HepG2 (cell line): ENCODE results near the gene TMEM255B. TPM values are rescaled to one million over a fixed set of nuclear protein-coding genes. Genes with fewer than 3 reads are reported as not detected.

Experiments
- CBFB ChIP-seq: sonication (generic); formaldehyde crosslinking; IDR thresholded peaks from 2 replicates; pipeline ENCODE4 v1.4.0; 2020; ENCODE audit warnings: missing genetic modification reagents
- FOXA3 ChIP-seq: IDR thresholded peaks from 2 replicates; pipeline ENCODE4 v1.6.1; 2016; ENCODE audit warnings: missing genetic modification reagents, missing compliant biosample characterization
- GABPA ChIP-seq, 2 experiments: IDR thresholded peaks; 2 replicates each; pipeline ENCODE4 v1.6.1; 2011 to 2016; ENCODE audit warnings: low read depth in 2 of 2, low read length in 1 of 2, missing biosample characterization in 1 of 2, missing genetic modification characterization in 1 of 2
- NFE2 ChIP-seq: sonication (generic); formaldehyde crosslinking; IDR thresholded peaks from 2 replicates; pipeline ENCODE4 v1.4.0; 2020; ENCODE audit warnings: missing genetic modification reagents
- NR2C2 ChIP-seq: sonication (generic); formaldehyde crosslinking; IDR thresholded peaks from 2 replicates; pipeline ENCODE4 v1.4.0; 2020; ENCODE audit warnings: missing genetic modification reagents, mild to moderate bottlenecking, moderate library complexity, borderline replicate concordance
- NR2F1 ChIP-seq, 2 experiments: fragments of 450-650 bp in 1 of 2; formaldehyde crosslinking in 1 of 2; IDR thresholded peaks; 2 replicates each; pipeline versions ENCODE4 v1.5.0 to v1.6.1; 2016 to 2020; ENCODE audit warnings: mild to moderate bottlenecking in 1 of 2, missing compliant biosample characterization in 1 of 2, missing genetic modification reagents in 1 of 2, moderate library complexity in 1 of 2
- SETDB1 ChIP-seq: sonication (generic); formaldehyde crosslinking; IDR thresholded peaks from 2 replicates; pipeline ENCODE4 v1.5.1; 2020; ENCODE audit warnings: missing genetic modification reagents, mild to moderate bottlenecking, borderline replicate concordance
- SMC3 ChIP-seq: IDR thresholded peaks from 2 replicates; pipeline ENCODE4 v1.6.1; 2011; ENCODE audit warnings: low read length, improper control_type of control experiment
- YEATS4 ChIP-seq: sonication (generic); formaldehyde crosslinking; IDR thresholded peaks from 2 replicates; pipeline ENCODE4 v1.4.0; 2020; ENCODE audit warnings: missing genetic modification reagents, borderline replicate concordance
- ZNF225 ChIP-seq: sonication (generic); formaldehyde crosslinking; IDR thresholded peaks from 2 replicates; pipeline ENCODE4 v1.4.0; 2020; ENCODE audit warnings: mild to moderate bottlenecking, missing genetic modification reagents
- ZNF343 ChIP-seq: sonication (generic); formaldehyde crosslinking; IDR thresholded peaks from 2 replicates; pipeline ENCODE4 v1.4.0; 2020; ENCODE audit warnings: mild to moderate bottlenecking, missing genetic modification reagents
- ZNF598 ChIP-seq: sonication (generic); formaldehyde crosslinking; IDR thresholded peaks from 2 replicates; pipeline ENCODE4 v1.5.1; 2020; ENCODE audit warnings: mild to moderate bottlenecking, missing genetic modification reagents, borderline replicate concordance
- ZNF746 ChIP-seq: sonication (generic); formaldehyde crosslinking; IDR thresholded peaks from 2 replicates; pipeline ENCODE4 v1.8.0; 2022; ENCODE audit warnings: mild to moderate bottlenecking, missing genetic modification reagents
- polyA plus RNA-seq, 8 experiments: library from polyadenylated mRNA; depleted of rRNA in 3 of 8; stranded (reverse) in 7 of 8; unstranded in 1 of 8; fragments of >200 nt; fragmentation: Illumina TruSeq in 4 of 8; extraction: Trizol in 4 of 8; gene quantifications; 2 replicates each; pipeline versions ENCODE4 v1.2.1 to v1.2.3, GENCODE V29; 2011 to 2016; ENCODE audit warnings: low read depth in 4 of 8, missing spikeins in 1 of 8, mixed read lengths in 1 of 8; ENCODE audit not compliant: insufficient read depth in 1 of 8
- total RNA-seq, 5 experiments: library from RNA; depleted of rRNA; stranded (reverse); fragments of >200 nt; fragmentation: Illumina TruSeq; extraction: Trizol; gene quantifications; 2 replicates each; pipeline ENCODE4 v1.2.3, GENCODE V29; 2016; ENCODE audit warnings: low read depth in 1 of 5
- TF ChIP-seq, protein P1 (sequence below): sonication (generic); formaldehyde crosslinking; IDR thresholded peaks from 2 replicates; pipeline ENCODE4 v1.4.0; 2020; ENCODE audit warnings: mild to moderate bottlenecking, missing genetic modification reagents
- TF ChIP-seq, protein P2 (sequence below): IDR thresholded peaks from 2 replicates; pipeline ENCODE4 v1.6.1; 2016
- TF ChIP-seq, protein P3 (sequence below): sonication (generic); formaldehyde crosslinking; IDR thresholded peaks from 2 replicates; pipeline ENCODE4 v1.4.0; 2020; ENCODE audit warnings: missing genetic modification reagents, borderline replicate concordance
- TF ChIP-seq, protein P4 (sequence below): sonication (generic); formaldehyde crosslinking; IDR thresholded peaks from 2 replicates; pipeline ENCODE4 v1.8.1; 2023; ENCODE audit warnings: mild to moderate bottlenecking, missing genetic modification reagents

Gene TMEM255B
- total and polyA plus RNA-seq, 2 of the 13 experiments (the other 11 are each of a cell fraction or from before 2014, with no cell fraction given) = not detected

DNA sequence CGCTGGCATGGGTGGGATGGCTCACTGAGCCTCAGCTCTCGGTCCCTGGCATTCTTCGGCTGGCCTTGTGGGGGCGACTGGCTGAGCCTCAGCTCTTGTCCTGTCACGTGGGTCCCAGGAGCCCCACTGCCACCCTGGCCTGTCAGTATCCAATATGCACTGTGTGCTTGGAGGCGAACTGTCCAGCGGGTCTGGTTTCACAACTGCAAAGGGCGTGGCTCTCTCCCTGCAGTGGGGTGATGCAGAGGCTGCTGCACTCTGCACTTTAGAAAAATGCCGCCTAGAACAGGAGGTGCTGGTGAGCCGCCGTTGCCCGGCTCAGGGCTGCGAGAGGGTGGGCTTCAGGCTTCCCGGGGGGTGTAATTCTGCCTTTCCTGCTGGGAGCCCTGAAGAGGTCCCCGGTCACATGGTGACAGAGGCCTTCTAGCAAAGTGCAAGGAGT is 17.0 kb upstream of the TMEM255B start (continued):
- TF ChIP-seq, protein P1, sequence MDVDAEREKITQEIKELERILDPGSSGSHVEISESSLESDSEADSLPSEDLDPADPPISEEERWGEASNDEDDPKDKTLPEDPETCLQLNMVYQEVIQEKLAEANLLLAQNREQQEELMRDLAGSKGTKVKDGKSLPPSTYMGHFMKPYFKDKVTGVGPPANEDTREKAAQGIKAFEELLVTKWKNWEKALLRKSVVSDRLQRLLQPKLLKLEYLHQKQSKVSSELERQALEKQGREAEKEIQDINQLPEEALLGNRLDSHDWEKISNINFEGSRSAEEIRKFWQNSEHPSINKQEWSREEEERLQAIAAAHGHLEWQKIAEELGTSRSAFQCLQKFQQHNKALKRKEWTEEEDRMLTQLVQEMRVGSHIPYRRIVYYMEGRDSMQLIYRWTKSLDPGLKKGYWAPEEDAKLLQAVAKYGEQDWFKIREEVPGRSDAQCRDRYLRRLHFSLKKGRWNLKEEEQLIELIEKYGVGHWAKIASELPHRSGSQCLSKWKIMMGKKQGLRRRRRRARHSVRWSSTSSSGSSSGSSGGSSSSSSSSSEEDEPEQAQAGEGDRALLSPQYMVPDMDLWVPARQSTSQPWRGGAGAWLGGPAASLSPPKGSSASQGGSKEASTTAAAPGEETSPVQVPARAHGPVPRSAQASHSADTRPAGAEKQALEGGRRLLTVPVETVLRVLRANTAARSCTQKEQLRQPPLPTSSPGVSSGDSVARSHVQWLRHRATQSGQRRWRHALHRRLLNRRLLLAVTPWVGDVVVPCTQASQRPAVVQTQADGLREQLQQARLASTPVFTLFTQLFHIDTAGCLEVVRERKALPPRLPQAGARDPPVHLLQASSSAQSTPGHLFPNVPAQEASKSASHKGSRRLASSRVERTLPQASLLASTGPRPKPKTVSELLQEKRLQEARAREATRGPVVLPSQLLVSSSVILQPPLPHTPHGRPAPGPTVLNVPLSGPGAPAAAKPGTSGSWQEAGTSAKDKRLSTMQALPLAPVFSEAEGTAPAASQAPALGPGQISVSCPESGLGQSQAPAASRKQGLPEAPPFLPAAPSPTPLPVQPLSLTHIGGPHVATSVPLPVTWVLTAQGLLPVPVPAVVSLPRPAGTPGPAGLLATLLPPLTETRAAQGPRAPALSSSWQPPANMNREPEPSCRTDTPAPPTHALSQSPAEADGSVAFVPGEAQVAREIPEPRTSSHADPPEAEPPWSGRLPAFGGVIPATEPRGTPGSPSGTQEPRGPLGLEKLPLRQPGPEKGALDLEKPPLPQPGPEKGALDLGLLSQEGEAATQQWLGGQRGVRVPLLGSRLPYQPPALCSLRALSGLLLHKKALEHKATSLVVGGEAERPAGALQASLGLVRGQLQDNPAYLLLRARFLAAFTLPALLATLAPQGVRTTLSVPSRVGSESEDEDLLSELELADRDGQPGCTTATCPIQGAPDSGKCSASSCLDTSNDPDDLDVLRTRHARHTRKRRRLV (CRISPR knock-in tag) = no peak
- TF ChIP-seq SMC3 (no peak), ZNF746 (CRISPR knock-in tag) (no peak), NR2F1 (CRISPR knock-in tag; IDR thresholded peaks at IDR 0.05) (no peak), ZNF598 (no peak), ZNF225 (no peak), YEATS4 (no peak), ZNF343 (CRISPR knock-in tag) (no peak), SETDB1 (no peak), NFE2 (CRISPR knock-in tag) (no peak), GABPA (IDR thresholded peaks at IDR 0.05; ENCODE audit: low read depth, low read length) (no peak), GABPA (CRISPR knock-in tag; IDR thresholded peaks at IDR 0.05; ENCODE audit: low read depth) (no peak), NR2C2 (CRISPR knock-in tag) (no peak), CBFB (CRISPR knock-in tag) (no peak), FOXA3 (CRISPR knock-in tag) (no peak)
- TF ChIP-seq, protein P2, sequence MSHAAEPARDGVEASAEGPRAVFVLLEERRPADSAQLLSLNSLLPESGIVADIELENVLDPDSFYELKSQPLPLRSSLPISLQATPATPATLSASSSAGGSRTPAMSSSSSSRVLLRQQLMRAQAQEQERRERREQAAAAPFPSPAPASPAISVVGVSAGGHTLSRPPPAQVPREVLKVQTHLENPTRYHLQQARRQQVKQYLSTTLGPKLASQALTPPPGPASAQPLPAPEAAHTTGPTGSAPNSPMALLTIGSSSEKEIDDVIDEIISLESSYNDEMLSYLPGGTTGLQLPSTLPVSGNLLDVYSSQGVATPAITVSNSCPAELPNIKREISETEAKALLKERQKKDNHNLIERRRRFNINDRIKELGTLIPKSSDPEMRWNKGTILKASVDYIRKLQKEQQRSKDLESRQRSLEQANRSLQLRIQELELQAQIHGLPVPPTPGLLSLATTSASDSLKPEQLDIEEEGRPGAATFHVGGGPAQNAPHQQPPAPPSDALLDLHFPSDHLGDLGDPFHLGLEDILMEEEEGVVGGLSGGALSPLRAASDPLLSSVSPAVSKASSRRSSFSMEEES (CRISPR knock-in tag) = peak; percentile 68
- TF ChIP-seq, protein P3, sequence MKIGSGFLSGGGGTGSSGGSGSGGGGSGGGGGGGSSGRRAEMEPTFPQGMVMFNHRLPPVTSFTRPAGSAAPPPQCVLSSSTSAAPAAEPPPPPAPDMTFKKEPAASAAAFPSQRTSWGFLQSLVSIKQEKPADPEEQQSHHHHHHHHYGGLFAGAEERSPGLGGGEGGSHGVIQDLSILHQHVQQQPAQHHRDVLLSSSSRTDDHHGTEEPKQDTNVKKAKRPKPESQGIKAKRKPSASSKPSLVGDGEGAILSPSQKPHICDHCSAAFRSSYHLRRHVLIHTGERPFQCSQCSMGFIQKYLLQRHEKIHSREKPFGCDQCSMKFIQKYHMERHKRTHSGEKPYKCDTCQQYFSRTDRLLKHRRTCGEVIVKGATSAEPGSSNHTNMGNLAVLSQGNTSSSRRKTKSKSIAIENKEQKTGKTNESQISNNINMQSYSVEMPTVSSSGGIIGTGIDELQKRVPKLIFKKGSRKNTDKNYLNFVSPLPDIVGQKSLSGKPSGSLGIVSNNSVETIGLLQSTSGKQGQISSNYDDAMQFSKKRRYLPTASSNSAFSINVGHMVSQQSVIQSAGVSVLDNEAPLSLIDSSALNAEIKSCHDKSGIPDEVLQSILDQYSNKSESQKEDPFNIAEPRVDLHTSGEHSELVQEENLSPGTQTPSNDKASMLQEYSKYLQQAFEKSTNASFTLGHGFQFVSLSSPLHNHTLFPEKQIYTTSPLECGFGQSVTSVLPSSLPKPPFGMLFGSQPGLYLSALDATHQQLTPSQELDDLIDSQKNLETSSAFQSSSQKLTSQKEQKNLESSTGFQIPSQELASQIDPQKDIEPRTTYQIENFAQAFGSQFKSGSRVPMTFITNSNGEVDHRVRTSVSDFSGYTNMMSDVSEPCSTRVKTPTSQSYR (CRISPR knock-in tag) = no peak
- TF ChIP-seq, protein P4, sequence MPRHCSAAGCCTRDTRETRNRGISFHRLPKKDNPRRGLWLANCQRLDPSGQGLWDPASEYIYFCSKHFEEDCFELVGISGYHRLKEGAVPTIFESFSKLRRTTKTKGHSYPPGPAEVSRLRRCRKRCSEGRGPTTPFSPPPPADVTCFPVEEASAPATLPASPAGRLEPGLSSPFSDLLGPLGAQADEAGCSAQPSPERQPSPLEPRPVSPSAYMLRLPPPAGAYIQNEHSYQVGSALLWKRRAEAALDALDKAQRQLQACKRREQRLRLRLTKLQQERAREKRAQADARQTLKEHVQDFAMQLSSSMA (CRISPR knock-in tag) = no peak
